VCaP (cell line): ENCODE data around the gene CACNA2D3.
A peak's percentile ranks its signal among the peaks of the same experiment; 100 is the strongest.

Source experiments
- H3K27ac ChIP-seq: fragments of 450-650 bp; 2 replicates; pipeline ENCODE4 v1.5.1; 2017
- CTCF ChIP-seq: fragments of 450-650 bp; conservative IDR thresholded peaks from 2 replicates; pipeline ENCODE4 v1.5.1; 2017; ENCODE audit warnings: mild to moderate bottlenecking, moderate library complexity

Gene CACNA2D3

GRCh38 chr3:54847361-54847760, 725.0 kb downstream of the CACNA2D3 start:
- no peak for TF ChIP-seq CTCF
- no peak overlapping the region for H3K27ac ChIP-seq

GRCh38 chr3:54849360-54849759, 727.0 kb downstream of the CACNA2D3 start:
- no peak overlapping the region for H3K27ac ChIP-seq
- TF ChIP-seq CTCF: no peak

GRCh38 chr3:54850484-54851018, 728.2 kb downstream of the CACNA2D3 start:
- no peak for TF ChIP-seq CTCF
- H3K27ac ChIP-seq: no peak overlapping the region

- peak overlapping the region; percentile 23; the same call in 1 of the 2 replicates for H3K27ac ChIP-seq
- peak; percentile 98 for TF ChIP-seq CTCF
Observed at GRCh38 chr3:54853573-54854404, 731.4 kb downstream of the CACNA2D3 start.

GRCh38 chr3:54856271-54856670, 733.9 kb downstream of the CACNA2D3 start:
- peak overlapping the region; percentile 70 for H3K27ac ChIP-seq
- no peak for TF ChIP-seq CTCF

- peak overlapping the region; percentile 70 for H3K27ac ChIP-seq
- no peak for TF ChIP-seq CTCF
Observed at GRCh38 chr3:54857343-54857742, 735.0 kb downstream of the CACNA2D3 start.

- no peak for TF ChIP-seq CTCF
Observed at GRCh38 chr3:54858093-54858785, 735.9 kb downstream of the CACNA2D3 start.

More at GRCh38 chr3:54858093-54858785, 735.9 kb downstream of the CACNA2D3 start:
- no peak overlapping the region; the same call in 1 of the 2 replicates for H3K27ac ChIP-seq
